ENCODE measurements around the gene ACOT13.

DNA sequence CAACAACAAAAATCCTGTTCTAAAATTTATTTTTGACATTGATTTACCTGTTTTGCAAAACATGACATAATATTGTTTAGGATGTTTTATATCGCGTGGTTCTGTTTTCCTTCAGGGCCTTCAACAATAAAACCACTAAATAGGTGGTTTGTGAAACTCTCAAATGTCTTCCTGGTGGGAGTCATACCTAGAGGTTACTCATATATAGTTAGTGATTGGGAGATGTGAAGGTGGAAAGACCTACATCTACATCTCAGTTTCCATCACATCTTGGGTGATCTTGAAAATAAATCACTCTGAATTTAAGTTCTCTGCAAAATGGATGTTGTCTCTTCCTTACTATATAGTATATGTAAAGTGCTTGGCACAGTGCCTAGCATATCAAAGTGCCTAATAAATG is 29.2 kb downstream of the ACOT13 start:
- TF ChIP-seq, protein P1, sequence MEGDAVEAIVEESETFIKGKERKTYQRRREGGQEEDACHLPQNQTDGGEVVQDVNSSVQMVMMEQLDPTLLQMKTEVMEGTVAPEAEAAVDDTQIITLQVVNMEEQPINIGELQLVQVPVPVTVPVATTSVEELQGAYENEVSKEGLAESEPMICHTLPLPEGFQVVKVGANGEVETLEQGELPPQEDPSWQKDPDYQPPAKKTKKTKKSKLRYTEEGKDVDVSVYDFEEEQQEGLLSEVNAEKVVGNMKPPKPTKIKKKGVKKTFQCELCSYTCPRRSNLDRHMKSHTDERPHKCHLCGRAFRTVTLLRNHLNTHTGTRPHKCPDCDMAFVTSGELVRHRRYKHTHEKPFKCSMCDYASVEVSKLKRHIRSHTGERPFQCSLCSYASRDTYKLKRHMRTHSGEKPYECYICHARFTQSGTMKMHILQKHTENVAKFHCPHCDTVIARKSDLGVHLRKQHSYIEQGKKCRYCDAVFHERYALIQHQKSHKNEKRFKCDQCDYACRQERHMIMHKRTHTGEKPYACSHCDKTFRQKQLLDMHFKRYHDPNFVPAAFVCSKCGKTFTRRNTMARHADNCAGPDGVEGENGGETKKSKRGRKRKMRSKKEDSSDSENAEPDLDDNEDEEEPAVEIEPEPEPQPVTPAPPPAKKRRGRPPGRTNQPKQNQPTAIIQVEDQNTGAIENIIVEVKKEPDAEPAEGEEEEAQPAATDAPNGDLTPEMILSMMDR (IDR thresholded peaks at IDR 0.05): no peak
- TF ChIP-seq POLR2A (IDR thresholded peaks at IDR 0.05): no peak
